Activated CD8-positive, alpha-beta memory T cell treated with anti-CD3 and anti-CD28 coated beads for 1 hour (primary cell): ENCODE measurements around the gene RTKN.

Experiments used
- DNase-seq, 2 donors: peaks; one replicate each; pipeline ENCODE4 v3.0.0-alpha.2; 2020; ENCODE audit warnings: low read depth in 1 of 2; ENCODE audit errors: extremely low read depth in 1 of 2

Gene RTKN

GRCh38 chr2:74387346-74387745, 54.4 kb downstream of the RTKN start:
- no peak for DNase-seq

- no peak for DNase-seq
These were observed 56.3 kb downstream of the RTKN start for GRCh38 chr2:74385396-74385795.

DNA sequence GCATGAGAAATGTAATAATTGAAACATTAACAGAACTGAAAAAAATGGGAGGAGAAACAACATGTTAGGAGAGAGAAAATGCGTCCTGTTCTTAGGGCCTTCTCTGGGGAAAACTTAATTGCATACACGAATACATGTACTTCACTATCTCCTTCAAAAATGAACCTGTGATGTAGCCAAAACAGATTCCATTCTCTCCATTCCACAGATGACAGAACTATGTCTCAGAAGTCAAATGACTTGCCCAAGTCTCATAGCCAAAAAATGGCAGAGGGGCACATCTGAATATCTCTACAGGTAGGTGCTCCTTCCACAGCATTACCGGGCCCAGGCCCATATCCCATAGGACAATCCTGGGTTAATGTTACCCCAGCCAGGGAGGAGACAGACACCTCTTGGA, 57.7 kb downstream of the RTKN start:
- no peak for DNase-seq

DNA sequence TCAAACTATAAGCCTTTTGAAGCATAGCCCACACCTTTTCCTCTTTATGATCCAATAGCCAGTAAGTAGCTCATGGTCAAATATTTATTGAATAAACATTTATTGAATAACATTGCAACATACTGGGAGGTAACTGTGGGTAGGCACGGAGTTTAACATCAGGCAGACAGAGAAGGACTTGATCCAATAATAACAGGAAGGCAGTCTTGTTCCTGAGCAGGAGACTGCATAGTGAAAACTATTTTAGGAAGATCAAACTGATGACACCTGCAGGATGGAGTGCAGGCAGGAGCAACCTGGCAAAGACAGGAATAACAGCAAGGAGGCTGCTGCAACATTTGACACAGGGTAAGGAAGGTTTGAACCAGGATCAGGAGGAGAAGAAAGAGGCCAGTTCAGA, 58.5 kb downstream of the RTKN start:
- no peak for DNase-seq

DNA sequence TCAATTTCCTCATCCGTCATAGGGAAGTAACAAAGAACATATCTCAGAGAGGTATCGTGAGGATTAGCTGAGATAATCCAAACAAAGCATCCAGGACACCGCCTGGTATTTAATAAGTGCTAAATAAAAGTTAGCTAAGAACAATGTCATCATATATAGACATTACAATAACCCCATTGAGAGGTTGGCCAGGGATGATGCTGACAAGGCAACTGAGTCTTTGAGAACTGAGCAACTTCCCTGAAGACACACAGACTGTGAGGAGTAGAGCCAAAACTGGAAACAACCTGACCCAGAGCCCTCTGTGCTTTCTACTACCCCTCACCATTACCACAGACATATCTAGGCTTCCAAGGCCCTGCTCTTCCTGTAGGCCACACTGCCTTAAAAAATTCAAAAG, 60.0 kb downstream of the RTKN start:
- DNase-seq: no peak

DNA sequence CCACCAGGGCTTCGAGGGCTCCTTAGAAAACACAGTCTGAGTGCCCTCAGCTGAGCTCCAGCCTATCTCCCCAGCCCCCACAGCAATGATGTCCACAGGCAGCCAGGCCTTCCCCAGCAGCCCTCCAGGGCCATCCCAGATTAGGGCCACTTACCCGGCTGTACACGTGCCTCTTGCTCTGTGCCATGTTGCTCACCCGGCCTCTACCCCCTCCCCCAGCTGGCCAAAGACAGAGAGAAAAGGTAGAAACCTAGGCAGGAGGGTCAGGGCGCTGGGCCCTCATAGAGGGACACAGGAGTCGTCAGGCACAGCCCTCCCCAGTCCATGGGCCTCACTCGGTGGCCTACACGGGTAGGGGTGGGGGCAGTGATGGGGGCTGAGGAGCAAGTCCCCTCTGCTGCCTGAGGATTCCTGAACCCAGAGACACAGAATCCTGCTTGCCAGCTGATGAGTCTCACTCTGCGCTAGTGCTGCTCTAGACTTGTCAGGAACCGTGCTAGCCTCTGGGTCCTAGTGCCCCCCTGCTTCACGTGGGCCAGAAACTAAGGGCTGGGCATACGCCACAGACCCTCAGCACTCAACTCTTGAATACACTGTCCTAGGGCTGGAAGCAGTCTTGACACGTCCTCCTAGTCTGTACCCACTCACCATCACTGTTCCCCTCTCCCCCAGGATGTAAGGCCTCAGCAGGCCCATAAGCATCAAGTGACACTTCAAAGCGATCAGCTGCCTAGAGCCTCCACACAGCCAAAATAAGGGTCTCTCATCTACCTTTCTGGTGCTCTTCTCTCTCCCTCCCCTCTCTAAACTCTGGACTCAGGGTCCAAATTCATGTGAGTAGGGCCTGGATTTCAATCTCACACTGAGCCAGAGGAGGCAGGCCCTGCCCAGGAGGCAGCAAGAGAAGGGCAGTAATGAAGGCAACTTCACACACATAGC, 61.6 kb downstream of the RTKN start, which contains the start of gene DCTN1:
Gene DCTN1 (minus strand): TSS at position 461 of the 939 bp plus-strand sequence. CDS start 274 bp downstream, at position 187.
- DNase-seq: no peak

- DNase-seq: no peak
These were observed 63.7 kb downstream of the RTKN start for GRCh38 chr2:74378007-74378406.

DNA sequence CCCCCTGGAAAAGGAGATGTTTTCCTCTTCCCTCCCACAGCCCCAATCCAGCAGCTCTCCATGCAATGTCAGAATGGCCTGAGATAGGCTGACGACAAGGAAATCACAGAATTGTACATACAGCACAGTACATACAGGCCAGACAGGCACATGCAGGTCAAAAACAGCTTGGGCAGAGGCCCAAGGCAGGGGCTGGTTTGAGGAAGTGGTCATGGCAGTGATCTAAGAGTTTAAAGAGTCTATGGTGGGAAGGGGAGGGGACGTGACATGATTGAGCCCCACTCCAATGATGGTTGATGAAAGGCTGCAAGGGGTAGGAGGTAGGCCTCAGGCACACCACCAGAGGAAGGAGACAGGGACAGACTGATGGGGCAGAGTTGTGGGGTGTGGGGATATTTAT, 65.9 kb downstream of the RTKN start:
- DNase-seq: no peak
